ENCODE results near the gene TMEFF2.

The TMEFF2 gene

GRCh38 chr2:191899410-191899809 lies 295.3 kb downstream of the TMEFF2 start:
- DNase-seq (ENCODE audit: low read depth in 2 of 2) = no peak

All from stimulated activated CD4-positive, alpha-beta T cell treated with anti-CD3 and anti-CD28 coated beads, Interleukin-4, amount 100 ng/mL, for 48 hours (primary cell).